Measurements from ENCODE around the gene RAD51B.

DNA sequence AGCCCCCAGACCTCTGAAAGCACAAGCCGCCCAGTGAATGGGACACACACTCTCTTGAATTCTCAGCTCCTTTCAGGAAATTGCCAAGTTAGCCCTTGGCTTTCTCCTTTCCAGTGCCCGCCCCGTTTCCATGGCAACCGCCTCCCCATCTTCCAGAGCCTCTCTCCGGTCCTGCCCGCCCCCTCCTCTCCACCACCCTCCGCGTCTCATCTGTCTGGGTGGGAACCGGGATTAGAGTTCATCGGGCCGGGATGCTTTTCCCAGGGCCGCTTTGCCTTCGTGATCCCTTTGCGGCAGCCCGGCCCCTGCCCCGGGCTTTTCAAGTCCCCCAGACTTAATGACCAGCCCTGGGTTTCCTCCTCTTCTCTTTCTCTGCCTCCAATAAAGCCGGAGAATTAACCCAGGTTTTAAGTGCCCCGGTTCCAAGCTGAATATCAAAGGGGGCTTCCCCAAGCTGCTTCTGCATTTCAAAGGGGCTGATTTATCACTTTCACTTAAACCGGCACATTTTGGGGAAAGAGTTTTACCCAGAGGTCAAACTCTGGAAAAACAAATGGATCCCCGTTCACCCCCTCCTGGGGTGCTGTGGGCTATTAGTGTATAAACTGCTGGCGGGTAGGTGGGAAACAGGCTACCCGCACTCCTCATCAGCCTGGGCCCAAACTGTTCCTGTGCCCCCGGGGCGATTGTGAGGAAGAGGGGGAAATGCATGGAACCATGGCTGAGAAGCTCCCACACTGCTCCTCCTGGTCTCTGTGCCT lies 871.6 kb downstream of the RAD51B start:
- TF ChIP-seq, protein P1, sequence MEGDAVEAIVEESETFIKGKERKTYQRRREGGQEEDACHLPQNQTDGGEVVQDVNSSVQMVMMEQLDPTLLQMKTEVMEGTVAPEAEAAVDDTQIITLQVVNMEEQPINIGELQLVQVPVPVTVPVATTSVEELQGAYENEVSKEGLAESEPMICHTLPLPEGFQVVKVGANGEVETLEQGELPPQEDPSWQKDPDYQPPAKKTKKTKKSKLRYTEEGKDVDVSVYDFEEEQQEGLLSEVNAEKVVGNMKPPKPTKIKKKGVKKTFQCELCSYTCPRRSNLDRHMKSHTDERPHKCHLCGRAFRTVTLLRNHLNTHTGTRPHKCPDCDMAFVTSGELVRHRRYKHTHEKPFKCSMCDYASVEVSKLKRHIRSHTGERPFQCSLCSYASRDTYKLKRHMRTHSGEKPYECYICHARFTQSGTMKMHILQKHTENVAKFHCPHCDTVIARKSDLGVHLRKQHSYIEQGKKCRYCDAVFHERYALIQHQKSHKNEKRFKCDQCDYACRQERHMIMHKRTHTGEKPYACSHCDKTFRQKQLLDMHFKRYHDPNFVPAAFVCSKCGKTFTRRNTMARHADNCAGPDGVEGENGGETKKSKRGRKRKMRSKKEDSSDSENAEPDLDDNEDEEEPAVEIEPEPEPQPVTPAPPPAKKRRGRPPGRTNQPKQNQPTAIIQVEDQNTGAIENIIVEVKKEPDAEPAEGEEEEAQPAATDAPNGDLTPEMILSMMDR (CRISPR knock-in tag; IDR thresholded peaks at IDR 0.05) = no peak
- TF ChIP-seq NR3C1 (CRISPR knock-in tag; IDR thresholded peaks at IDR 0.05) (no peak), ZNF777 (CRISPR knock-in tag; IDR thresholded peaks at IDR 0.05) (no peak), HES4 (CRISPR knock-in tag; IDR thresholded peaks at IDR 0.05; ENCODE audit: borderline replicate concordance) (no peak), THAP11 (CRISPR knock-in tag; IDR thresholded peaks at IDR 0.05) (no peak), ZNF431 (CRISPR knock-in tag; IDR thresholded peaks at IDR 0.05; ENCODE audit: borderline replicate concordance, low read depth) (no peak), KAT7 (CRISPR knock-in tag; IDR thresholded peaks at IDR 0.05; ENCODE audit: borderline replicate concordance) (no peak), SOX6 (IDR thresholded peaks at IDR 0.05) (no peak), SOX6 (CRISPR knock-in tag; IDR thresholded peaks at IDR 0.05) (no peak), ZBTB3 (CRISPR knock-in tag; IDR thresholded peaks at IDR 0.05; ENCODE audit: borderline replicate concordance, low read depth) (no peak), KDM5A (IDR thresholded peaks at IDR 0.05; ENCODE audit: borderline replicate concordance, low read length) (no peak), SP140L (CRISPR knock-in tag; IDR thresholded peaks at IDR 0.05; ENCODE audit: borderline replicate concordance) (no peak)
- TF ChIP-seq, protein P2, sequence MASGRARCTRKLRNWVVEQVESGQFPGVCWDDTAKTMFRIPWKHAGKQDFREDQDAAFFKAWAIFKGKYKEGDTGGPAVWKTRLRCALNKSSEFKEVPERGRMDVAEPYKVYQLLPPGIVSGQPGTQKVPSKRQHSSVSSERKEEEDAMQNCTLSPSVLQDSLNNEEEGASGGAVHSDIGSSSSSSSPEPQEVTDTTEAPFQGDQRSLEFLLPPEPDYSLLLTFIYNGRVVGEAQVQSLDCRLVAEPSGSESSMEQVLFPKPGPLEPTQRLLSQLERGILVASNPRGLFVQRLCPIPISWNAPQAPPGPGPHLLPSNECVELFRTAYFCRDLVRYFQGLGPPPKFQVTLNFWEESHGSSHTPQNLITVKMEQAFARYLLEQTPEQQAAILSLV (CRISPR knock-in tag; IDR thresholded peaks at IDR 0.05; ENCODE audit: borderline replicate concordance) = no peak
- TF ChIP-seq, protein P3, sequence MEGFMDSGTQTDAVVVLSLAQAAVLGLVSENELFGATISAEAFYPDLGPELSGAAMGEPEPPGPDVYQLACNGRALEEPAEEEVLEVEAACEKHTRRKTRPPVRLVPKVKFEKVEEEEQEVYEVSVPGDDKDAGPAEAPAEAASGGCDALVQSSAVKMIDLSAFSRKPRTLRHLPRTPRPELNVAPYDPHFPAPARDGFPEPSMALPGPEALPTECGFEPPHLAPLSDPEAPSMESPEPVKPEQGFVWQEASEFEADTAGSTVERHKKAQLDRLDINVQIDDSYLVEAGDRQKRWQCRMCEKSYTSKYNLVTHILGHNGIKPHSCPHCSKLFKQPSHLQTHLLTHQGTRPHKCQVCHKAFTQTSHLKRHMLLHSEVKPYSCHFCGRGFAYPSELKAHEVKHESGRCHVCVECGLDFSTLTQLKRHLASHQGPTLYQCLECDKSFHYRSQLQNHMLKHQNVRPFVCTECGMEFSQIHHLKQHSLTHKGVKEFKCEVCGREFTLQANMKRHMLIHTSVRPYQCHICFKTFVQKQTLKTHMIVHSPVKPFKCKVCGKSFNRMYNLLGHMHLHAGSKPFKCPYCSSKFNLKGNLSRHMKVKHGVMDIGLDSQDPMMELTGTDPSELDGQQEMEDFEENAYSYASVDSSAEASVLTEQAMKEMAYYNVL (CRISPR knock-in tag; IDR thresholded peaks at IDR 0.05; ENCODE audit: borderline replicate concordance) = no peak

Data from HepG2 (cell line).